ENCODE measurements around the gene SMIM29. TPM values are rescaled to one million over a fixed set of nuclear protein-coding genes. Genes with fewer than 3 reads are reported as not detected.

SMIM29 gene
- polyA plus RNA-seq, 4 donors: 9.3 to 27.3 (median 21.5) TPM

DNA sequence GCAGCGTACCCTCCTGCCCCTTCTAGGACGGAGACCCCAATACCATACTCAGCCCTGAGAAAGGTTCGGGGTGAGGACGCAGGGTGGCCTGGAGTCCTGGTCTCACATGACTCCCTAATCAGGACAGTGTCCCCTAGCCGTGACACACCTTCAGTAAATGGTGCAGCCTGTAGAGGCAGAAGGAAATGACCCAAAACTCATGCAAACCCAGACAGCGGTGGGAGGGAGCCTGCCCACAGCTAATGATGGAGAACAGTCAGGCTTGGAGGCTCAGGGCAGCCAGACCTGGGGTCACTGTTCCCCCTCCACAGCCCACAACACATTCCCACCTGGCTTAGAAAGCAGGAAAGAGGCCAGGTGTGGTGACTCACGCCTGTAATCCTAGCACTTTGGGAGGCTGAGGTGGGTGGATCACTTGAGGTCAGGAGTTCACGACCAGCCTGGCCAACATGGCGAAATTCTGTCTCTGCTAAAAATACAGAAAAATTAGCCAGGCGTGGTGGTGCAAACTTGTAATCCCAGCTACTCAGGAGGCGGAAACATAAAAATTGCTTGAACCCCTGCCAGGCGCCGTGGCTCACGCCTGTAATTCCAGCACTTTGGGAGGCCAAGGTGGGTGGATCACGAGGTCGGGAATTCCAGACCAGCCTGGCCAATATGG, 20.9 kb downstream of the SMIM29 start:
- DNase-seq (no peak), FAIRE-seq (no peak)
- Histone ChIP-seq H3K27me3 (ENCODE audit: control insufficient read depth in 3 of 3, insufficient read depth in 3 of 3, low read length in 3 of 3) (no peaks in the 10 kb centered on the region), H3K9me3 (ENCODE audit: control insufficient read depth in 2 of 2, insufficient read depth in 1 of 2, low read depth in 1 of 2, low read length in 1 of 2) (no peaks in the 10 kb centered on the region), H3K36me3 (ENCODE audit: control insufficient read depth in 3 of 3, insufficient read depth in 2 of 3, low read depth in 1 of 3, low read length in 3 of 3) (no peaks in the 10 kb centered on the region), H3K4me1 (ENCODE audit: control insufficient read depth in 3 of 3, insufficient read depth in 2 of 3, low read depth in 1 of 3, low read length in 2 of 3) (peaks cover 0 to 14% (median 5%) of the 10 kb centered on the region in 3 donors), H3K4me3 (ENCODE audit: low read depth in 1 of 3, low read length in 3 of 3) (no peak overlapping the region), H3K27ac (ENCODE audit: low read depth in 1 of 3, low read length in 2 of 3) (no peak overlapping the region)
- WGBS, 3 donors: 84 to 89% (median 88%) methylated on average over 16 of the region's 16 CpGs

GRCh38 chr6:34226731-34227586, 21.8 kb downstream of the SMIM29 start:
- Histone ChIP-seq H3K4me1 (ENCODE audit: control insufficient read depth in 3 of 3, insufficient read depth in 2 of 3, low read depth in 1 of 3, low read length in 2 of 3) (peaks cover 0 to 14% (median 5%) of the 10 kb centered on the region in 3 donors), H3K36me3 (ENCODE audit: control insufficient read depth in 3 of 3, insufficient read depth in 2 of 3, low read depth in 1 of 3, low read length in 3 of 3) (no peaks in the 10 kb centered on the region), H3K4me3 (ENCODE audit: low read depth in 1 of 3, low read length in 3 of 3) (no peak overlapping the region), H3K27ac (ENCODE audit: low read depth in 1 of 3, low read length in 2 of 3) (no peak overlapping the region), H3K27me3 (ENCODE audit: control insufficient read depth in 3 of 3, insufficient read depth in 3 of 3, low read length in 3 of 3) (no peaks in the 10 kb centered on the region), H3K9me3 (ENCODE audit: control insufficient read depth in 2 of 2, insufficient read depth in 1 of 2, low read depth in 1 of 2, low read length in 1 of 2) (no peaks in the 10 kb centered on the region)
- DNase-seq (no peak), FAIRE-seq (no peak)
- 88 to 96% (median 95%) methylated on average over 14 to 15 of the region's 15 CpGs for WGBS, 3 donors

- FAIRE-seq (no peak), DNase-seq (no peak)
- H3K9me3 ChIP-seq (ENCODE audit: control insufficient read depth in 2 of 2, insufficient read depth in 1 of 2, low read depth in 1 of 2, low read length in 1 of 2): no peaks in the 10 kb centered on the region
- no peaks in the 10 kb centered on the region for H3K27me3 ChIP-seq (ENCODE audit: control insufficient read depth in 3 of 3, insufficient read depth in 3 of 3, low read length in 3 of 3)
- 74 to 82% (median 80%) methylated on average over 7 of the region's 7 CpGs for WGBS, 3 donors
- H3K4me3 ChIP-seq (ENCODE audit: low read depth in 1 of 3, low read length in 3 of 3): no peak overlapping the region
- no peaks in the 10 kb centered on the region for H3K36me3 ChIP-seq (ENCODE audit: control insufficient read depth in 3 of 3, insufficient read depth in 2 of 3, low read depth in 1 of 3, low read length in 3 of 3)
- peaks cover 0 to 14% (median 5%) of the 10 kb centered on the region in 3 donors for H3K4me1 ChIP-seq (ENCODE audit: control insufficient read depth in 3 of 3, insufficient read depth in 2 of 3, low read depth in 1 of 3, low read length in 2 of 3)
- H3K27ac ChIP-seq (ENCODE audit: low read depth in 1 of 3, low read length in 2 of 3): no peak overlapping the region
These were observed 22.7 kb downstream of the SMIM29 start for GRCh38 chr6:34226066-34226465.

- WGBS, 3 donors: 86 to 93% (median 86%) methylated on average over 5 of the region's 5 CpGs
- Histone ChIP-seq H3K36me3 (ENCODE audit: control insufficient read depth in 3 of 3, insufficient read depth in 2 of 3, low read depth in 1 of 3, low read length in 3 of 3) (no peaks in the 10 kb centered on the region), H3K4me3 (ENCODE audit: low read depth in 1 of 3, low read length in 3 of 3) (no peak overlapping the region), H3K4me1 (ENCODE audit: control insufficient read depth in 3 of 3, insufficient read depth in 2 of 3, low read depth in 1 of 3, low read length in 2 of 3) (peaks cover 0 to 14% (median 5%) of the 10 kb centered on the region in 3 donors), H3K27ac (ENCODE audit: low read depth in 1 of 3, low read length in 2 of 3) (no peak overlapping the region), H3K27me3 (ENCODE audit: control insufficient read depth in 3 of 3, insufficient read depth in 3 of 3, low read length in 3 of 3) (no peaks in the 10 kb centered on the region), H3K9me3 (ENCODE audit: control insufficient read depth in 2 of 2, insufficient read depth in 1 of 2, low read depth in 1 of 2, low read length in 1 of 2) (no peaks in the 10 kb centered on the region)
- FAIRE-seq: no peak
- no peak for DNase-seq
These were observed 23.3 kb downstream of the SMIM29 start for GRCh38 chr6:34225551-34225950.

GRCh38 chr6:34223956-34224940, 24.6 kb downstream of the SMIM29 start:
- Histone ChIP-seq H3K4me3 (ENCODE audit: low read depth in 1 of 3, low read length in 3 of 3) (peak overlapping the region; percentile 48 to 73 (median 72)), H3K4me1 (ENCODE audit: control insufficient read depth in 3 of 3, insufficient read depth in 2 of 3, low read depth in 1 of 3, low read length in 2 of 3) (peaks cover 0 to 14% (median 5%) of the 10 kb centered on the region in 3 donors), H3K27me3 (ENCODE audit: control insufficient read depth in 3 of 3, insufficient read depth in 3 of 3, low read length in 3 of 3) (no peaks in the 10 kb centered on the region), H3K27ac (ENCODE audit: low read depth in 1 of 3, low read length in 2 of 3) (peak overlapping the region; percentile 80 to 89 (median 87)), H3K36me3 (ENCODE audit: control insufficient read depth in 3 of 3, insufficient read depth in 2 of 3, low read depth in 1 of 3, low read length in 3 of 3) (no peaks in the 10 kb centered on the region), H3K9me3 (ENCODE audit: control insufficient read depth in 2 of 2, insufficient read depth in 1 of 2, low read depth in 1 of 2, low read length in 1 of 2) (no peaks in the 10 kb centered on the region)
- FAIRE-seq (no peak), DNase-seq (peak; percentile 93 to 95)
- WGBS, 3 donors: 2 to 3% (median 2%) methylated on average over 44 to 55 of the region's 55 CpGs

GRCh38 chr6:34223381-34223955, 25.3 kb downstream of the SMIM29 start:
- Histone ChIP-seq H3K36me3 (ENCODE audit: control insufficient read depth in 3 of 3, insufficient read depth in 2 of 3, low read depth in 1 of 3, low read length in 3 of 3) (no peaks in the 10 kb centered on the region), H3K27ac (ENCODE audit: low read depth in 1 of 3, low read length in 2 of 3) (peak overlapping the region; percentile 34 to 86 (median 54)), H3K4me1 (ENCODE audit: control insufficient read depth in 3 of 3, insufficient read depth in 2 of 3, low read depth in 1 of 3, low read length in 2 of 3) (peaks cover 0 to 14% (median 5%) of the 10 kb centered on the region in 3 donors), H3K9me3 (ENCODE audit: control insufficient read depth in 2 of 2, insufficient read depth in 1 of 2, low read depth in 1 of 2, low read length in 1 of 2) (no peaks in the 10 kb centered on the region), H3K4me3 (ENCODE audit: low read depth in 1 of 3, low read length in 3 of 3) (peak overlapping the region in 1 of 3 donors; percentile 28), H3K27me3 (ENCODE audit: control insufficient read depth in 3 of 3, insufficient read depth in 3 of 3, low read length in 3 of 3) (no peaks in the 10 kb centered on the region)
- 12 to 25% (median 23%) methylated on average over 15 to 16 of the region's 16 CpGs for WGBS, 3 donors
- no peak for FAIRE-seq
- DNase-seq: no peak

- Histone ChIP-seq H3K27me3 (ENCODE audit: control insufficient read depth in 3 of 3, insufficient read depth in 3 of 3, low read length in 3 of 3) (no peaks in the 10 kb centered on the region), H3K36me3 (ENCODE audit: control insufficient read depth in 3 of 3, insufficient read depth in 2 of 3, low read depth in 1 of 3, low read length in 3 of 3) (no peaks in the 10 kb centered on the region), H3K4me3 (ENCODE audit: low read depth in 1 of 3, low read length in 3 of 3) (no peak overlapping the region), H3K4me1 (ENCODE audit: control insufficient read depth in 3 of 3, insufficient read depth in 2 of 3, low read depth in 1 of 3, low read length in 2 of 3) (peaks cover 0 to 7% (median 5%) of the 10 kb centered on the region in 3 donors), H3K27ac (ENCODE audit: low read depth in 1 of 3, low read length in 2 of 3) (no peak overlapping the region), H3K9me3 (ENCODE audit: control insufficient read depth in 2 of 2, insufficient read depth in 1 of 2, low read depth in 1 of 2, low read length in 1 of 2) (no peaks in the 10 kb centered on the region)
- DNase-seq (no peak), FAIRE-seq (no peak)
- 43 to 58% (median 46%) methylated on average over 2 of the region's 2 CpGs for WGBS, 3 donors
These were observed 30.1 kb downstream of the SMIM29 start for GRCh38 chr6:34218691-34219090.

All from small intestine (tissue), 7 donors.